Astrocyte of the hippocampus (primary cell): Measurements from ENCODE around the gene ANKRD11.
"Not testable (repeated sequence)": the region's sequence is repeated elsewhere in the genome, so short reads cannot be mapped to it uniquely, and the experiment has no call there.

Experiments used
- DNase-seq: peaks from one replicate; pipeline ENCODE4 v3.0.0; 2011; ENCODE audit warnings: low read depth, low spot score

ANKRD11 gene

DNA sequence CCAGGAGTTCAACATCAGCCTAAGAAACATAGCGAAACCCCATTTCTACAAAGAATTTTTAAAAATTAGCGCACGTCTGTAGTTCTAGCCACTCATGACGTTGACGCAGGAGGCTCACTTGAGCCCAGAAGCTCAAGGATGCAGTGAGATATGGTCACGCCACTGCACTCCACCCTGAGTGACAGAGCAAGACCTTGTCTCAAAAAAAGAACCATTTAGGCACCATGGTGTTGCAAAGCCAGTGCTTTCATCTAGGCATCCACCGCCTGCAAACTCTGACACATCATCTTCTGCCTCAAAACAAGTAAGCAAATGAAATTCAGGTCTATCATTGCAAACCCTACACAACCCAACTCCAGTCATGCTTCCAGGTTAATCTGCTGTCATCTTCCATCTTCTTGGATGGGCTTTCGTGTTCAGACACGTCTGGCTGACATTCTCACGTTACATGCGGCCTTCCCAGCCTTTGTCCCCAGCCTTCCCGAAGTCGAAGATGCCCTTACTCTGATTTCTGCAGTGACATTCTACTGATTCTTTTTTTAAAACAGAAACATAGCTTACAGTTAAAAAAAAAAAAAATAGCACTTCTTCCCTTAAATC, 8.9 kb downstream of the ANKRD11 start:
- no peak for DNase-seq

- peak; percentile 80 for DNase-seq
Observed at GRCh38 chr16:89478576-89479221, 11.7 kb downstream of the ANKRD11 start.

DNA sequence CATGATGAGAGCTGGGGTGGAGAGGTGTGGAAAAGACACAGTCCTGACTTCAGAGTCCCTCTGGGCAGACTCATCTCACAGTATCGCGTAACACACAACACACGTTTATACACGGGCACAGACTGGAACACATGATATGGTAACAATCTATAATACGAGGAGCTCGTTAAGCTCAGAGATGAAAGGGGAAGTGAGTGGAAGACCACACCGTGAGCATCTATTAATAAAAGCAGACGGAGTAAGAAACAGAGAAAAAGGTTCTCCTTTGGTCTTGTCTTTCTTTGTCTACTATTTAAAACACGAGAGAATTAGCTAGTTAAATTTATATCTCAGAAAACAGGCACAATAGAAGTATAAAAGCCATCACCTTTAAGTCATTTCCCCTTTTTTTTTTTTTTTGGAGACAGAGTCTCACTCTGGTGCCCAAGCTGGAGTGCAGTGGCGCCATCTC, 13.5 kb downstream of the ANKRD11 start:
- no peak for DNase-seq

GRCh38 chr16:89476379-89476778, 14.0 kb downstream of the ANKRD11 start:
- no peak for DNase-seq

DNA sequence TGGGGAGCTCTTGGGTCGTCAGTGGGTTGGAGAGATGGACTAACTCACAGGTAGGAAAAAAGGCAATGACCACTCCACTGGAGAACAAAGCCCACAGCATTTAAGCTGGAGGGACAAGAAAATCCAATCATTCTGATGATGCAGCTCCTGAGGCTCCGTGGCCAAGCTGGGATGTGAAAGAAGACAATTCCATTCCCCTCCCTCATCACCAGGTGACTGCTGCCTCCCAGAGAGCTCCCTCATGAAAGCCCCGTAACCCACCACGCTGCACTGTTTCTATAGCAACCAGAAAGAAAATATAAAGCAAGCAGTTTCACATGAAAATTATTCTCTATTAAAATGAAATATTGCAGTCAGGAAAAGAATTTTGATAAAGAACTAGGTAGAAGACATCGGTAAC, 15.2 kb downstream of the ANKRD11 start:
- no peak for DNase-seq

- peak; percentile 62 for DNase-seq
Observed at GRCh38 chr16:89473791-89474414, 16.5 kb downstream of the ANKRD11 start.

DNA sequence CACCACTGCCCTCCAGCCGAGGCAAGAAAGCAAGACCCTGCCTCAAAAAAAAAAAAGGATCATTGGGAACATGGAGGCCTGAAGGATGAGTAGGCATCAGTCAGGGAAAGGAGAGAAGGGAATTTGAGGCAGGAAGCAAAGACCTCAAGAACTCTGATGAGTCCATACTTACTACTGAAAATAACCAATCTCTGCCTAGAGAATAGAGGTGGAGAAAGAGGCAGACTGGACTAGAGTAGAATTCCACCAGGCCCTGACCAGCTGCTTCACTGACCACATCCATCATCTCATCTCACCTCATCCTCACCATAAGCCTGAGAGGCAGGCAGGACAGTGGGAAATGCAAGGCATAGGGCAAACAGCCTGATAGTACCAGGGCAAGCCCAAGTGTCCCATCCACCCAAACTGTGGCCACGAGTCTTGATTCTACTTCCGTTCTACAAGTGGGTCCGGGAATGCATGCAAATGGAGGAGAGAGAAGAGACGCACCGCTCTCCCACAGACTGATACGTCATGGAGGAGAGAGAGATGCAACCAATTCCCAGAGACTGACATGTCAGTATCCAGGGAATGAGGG, 17.1 kb downstream of the ANKRD11 start:
- no peak for DNase-seq

DNA sequence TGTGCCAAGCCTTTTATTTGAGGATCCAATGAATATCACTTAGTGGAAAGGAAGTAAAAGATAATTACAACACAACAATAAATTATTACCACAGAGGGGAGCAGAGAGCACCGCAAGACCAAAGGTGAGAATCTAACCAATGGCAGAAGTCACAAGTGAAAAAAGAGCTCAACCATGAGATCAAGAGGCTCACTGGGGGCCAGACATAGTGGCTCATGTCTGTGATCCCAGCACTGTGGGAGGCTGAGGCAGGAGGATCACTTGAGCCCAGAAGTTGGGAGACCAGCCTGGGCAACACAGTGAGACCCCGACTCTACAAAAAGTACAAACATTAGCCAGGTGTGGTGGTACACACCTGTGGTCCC, 17.7 kb downstream of the ANKRD11 start:
- DNase-seq, result no peak

GRCh38 chr16:89467382-89467781, 23.0 kb downstream of the ANKRD11 start:
- no peak for DNase-seq

GRCh38 chr16:89466920-89467319, 23.4 kb downstream of the ANKRD11 start:
- no peak for DNase-seq

DNA sequence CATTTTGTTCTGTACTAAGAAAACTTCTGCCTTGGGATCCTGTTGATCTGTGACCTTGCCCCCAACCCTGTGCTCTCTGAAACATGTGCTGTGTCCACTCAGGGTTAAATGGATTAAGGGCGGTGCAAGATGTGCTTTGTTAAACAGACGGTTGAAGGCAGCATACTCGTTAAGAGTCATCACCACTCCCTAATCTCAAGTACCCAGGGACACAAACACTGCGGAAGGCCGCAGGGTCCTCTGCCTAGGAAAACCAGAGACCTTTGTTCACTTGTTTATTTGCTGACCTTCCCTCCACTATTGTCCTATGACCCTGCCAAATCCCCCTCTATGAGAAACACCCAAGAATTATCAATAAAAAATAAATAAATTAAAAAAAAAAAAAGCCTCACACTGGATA, 27.0 kb downstream of the ANKRD11 start:
- not testable (repeated sequence) for DNase-seq

DNA sequence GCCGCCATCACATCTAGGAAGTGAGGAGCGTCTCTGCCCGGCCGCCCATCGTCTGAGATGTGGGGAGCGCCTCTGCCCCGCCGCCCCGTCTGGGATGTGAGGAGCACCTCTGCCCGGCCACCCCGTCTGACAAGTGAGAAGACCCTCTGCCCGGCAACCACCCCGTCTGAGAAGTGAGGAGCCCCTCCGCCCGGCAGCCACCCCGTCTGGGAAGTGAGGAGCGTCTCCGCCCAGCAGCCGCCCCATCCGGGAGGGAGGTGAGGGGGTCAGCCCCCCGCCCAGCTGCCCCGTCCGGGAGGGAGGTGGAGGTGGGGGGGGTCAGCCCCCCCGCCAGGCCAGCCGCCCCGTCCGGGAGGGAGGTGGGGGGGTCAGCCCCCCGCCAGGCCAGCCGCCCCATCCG, 27.7 kb downstream of the ANKRD11 start:
- not testable (repeated sequence) for DNase-seq

DNA sequence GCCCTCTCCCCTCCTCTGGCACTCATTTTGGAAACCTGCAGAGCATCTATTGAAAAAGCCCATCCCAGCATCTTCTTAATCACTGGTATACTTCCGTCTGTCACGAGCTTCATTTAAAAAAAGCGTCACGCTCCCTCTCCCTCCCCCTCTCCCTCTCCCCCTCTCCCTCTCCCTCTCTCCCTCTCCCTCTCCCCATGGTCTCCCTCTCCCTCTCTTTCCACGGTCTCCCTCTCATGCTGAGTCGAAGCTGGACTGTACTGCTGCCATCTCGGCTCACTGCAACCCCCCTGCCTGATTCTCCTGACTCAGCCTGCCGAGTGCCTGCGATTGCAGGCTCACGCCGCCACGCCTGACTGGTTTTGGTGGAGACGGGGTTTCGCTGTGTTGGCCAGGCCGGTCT, 28.5 kb downstream of the ANKRD11 start:
- DNase-seq, result not testable (repeated sequence)

DNA sequence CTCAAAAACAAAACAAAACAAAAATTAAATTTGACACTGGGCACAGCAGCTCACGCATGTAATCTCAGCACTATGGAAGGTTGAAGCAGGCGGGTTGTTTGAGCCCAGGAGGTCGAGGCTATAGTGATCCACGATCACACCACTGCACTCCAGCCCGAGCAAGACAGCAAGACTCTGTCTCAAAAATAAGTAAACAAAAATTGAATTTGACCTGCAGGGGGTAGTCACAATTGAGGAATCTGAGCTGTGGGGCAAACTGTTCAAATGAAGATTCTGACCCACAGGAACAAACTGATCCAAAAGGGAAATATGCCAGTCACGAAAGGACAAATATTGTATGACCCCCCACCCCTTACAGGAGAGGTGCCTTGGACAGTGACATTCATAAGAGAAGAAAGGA, 29.8 kb downstream of the ANKRD11 start:
- DNase-seq, result no peak

- DNase-seq, result no peak
Observed at GRCh38 chr16:89458967-89459366, 31.4 kb downstream of the ANKRD11 start.

GRCh38 chr16:89458551-89458950, 31.8 kb downstream of the ANKRD11 start:
- peak; percentile 49 for DNase-seq

GRCh38 chr16:89456419-89456959, 33.9 kb downstream of the ANKRD11 start:
- DNase-seq, result no peak

DNA sequence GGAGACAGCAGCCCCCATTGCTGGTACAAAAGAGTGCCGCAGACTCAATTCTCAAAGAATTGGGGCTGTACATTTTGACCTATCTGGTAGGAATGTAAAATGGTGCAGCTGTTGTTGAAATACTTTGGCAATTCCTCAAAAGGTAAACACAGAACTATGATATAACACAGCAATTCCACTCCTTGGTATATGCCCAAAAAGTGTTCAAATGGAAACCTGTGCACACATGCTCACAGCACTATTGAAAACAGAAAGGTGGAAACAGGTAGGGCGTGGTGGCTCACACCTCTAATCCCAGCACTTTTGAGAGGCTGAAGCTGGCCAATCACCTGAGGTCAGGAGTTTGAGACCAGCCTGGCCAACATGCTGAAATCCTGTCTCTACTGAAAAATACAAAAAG, 34.7 kb downstream of the ANKRD11 start:
- no peak for DNase-seq

DNA sequence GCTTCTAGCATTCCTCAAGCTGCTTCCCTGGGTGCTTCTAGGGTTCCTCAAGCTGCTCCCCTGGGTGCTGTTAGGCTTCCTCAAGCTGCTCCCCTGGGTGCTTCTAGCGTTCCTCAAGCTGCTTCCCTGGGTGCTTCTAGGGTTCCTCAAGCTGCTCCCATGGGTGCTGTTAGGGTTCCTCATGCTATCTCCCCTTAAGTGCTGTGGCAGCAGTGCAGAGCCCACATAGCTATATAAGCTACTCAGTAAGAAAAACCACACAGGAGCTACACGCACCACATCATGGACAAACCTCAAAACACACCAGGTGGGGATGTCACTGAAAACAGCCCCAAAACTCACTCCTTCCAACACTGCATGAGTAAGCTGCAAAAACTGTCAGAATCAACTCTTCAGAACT, 35.2 kb downstream of the ANKRD11 start:
- no peak for DNase-seq

- not testable (repeated sequence) for DNase-seq
Observed at GRCh38 chr16:89454378-89455125, 35.8 kb downstream of the ANKRD11 start.

GRCh38 chr16:89453501-89454321, 36.6 kb downstream of the ANKRD11 start:
- DNase-seq, result peak; percentile 39
